Keratinocyte (primary cell): ENCODE data around the gene SEC14L5.

Experiments
- EZH2 ChIP-seq: IDR thresholded peaks from one replicate; pipeline ENCODE4 v1.6.1; 2012; ENCODE audit warnings: inconsistent platforms, mild to moderate bottlenecking, low read length, moderate library complexity
- TF ChIP-seq, protein P1 (sequence below), 3 experiments: IDR thresholded peaks in 1 of 3; conservative IDR thresholded peaks in 1 of 3; optimal IDR thresholded peaks in 1 of 3; 2 replicates in 2 of 3; 3 replicates in 1 of 3; pipeline versions ENCODE3 to v1.5.1; 2011; ENCODE audit warnings: low read length in 3 of 3, mild to moderate bottlenecking in 3 of 3, moderate library complexity in 2 of 3, control low read depth in 1 of 3, inconsistent platforms in 1 of 3; ENCODE audit not compliant: insufficient read depth in 2 of 3; ENCODE audit errors: extremely low read depth in 1 of 3

DNA sequence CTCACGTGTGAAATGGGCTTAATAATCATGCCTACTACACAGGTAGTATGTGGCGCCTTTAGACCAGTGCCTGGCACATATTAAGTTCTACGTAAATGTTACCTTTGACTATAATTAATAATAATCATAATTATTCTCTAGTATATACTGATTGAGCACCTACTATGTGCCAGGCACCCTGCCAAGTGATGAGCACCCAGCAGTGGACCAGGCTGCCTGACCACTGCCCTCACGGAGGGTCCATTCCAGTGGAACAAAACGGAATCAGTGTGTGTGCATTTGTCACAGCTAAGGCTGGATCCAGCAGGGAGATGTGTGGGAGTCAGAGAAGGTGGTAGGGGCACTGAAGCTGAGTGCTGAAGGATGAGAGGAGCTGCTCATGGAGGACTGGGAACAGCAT is 30.5 kb downstream of the SEC14L5 start:
- TF ChIP-seq EZH2 = no peak
- TF ChIP-seq, protein P1, sequence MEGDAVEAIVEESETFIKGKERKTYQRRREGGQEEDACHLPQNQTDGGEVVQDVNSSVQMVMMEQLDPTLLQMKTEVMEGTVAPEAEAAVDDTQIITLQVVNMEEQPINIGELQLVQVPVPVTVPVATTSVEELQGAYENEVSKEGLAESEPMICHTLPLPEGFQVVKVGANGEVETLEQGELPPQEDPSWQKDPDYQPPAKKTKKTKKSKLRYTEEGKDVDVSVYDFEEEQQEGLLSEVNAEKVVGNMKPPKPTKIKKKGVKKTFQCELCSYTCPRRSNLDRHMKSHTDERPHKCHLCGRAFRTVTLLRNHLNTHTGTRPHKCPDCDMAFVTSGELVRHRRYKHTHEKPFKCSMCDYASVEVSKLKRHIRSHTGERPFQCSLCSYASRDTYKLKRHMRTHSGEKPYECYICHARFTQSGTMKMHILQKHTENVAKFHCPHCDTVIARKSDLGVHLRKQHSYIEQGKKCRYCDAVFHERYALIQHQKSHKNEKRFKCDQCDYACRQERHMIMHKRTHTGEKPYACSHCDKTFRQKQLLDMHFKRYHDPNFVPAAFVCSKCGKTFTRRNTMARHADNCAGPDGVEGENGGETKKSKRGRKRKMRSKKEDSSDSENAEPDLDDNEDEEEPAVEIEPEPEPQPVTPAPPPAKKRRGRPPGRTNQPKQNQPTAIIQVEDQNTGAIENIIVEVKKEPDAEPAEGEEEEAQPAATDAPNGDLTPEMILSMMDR (optimal IDR thresholded peaks at IDR 0.05 in 1 of 3, IDR thresholded peaks at IDR 0.05 in 1 of 3, conservative IDR thresholded peaks at IDR 0.05 in 1 of 3; ENCODE audit: extremely low read depth in 1 of 3, insufficient read depth in 2 of 3, low read length in 3 of 3) = no peak
